ENCODE measurements around the gene SP100. TPM values are rescaled to one million over a fixed set of nuclear protein-coding genes. Genes with fewer than 3 reads are reported as not detected.
"Not testable (repeated sequence)": the region's sequence is repeated elsewhere in the genome, so short reads cannot be mapped to it uniquely, and the experiment has no call there.

SP100 gene
- total RNA-seq, 1 donor from 2014 or later: 8.3 TPM

- no peak for TF ChIP-seq CTCF (IDR thresholded peaks at IDR 0.05; ENCODE audit: unreplicated experiment)
- Mint-ChIP-seq H3K27ac (ENCODE audit: unreplicated experiment) (no peak overlapping the region), H3K4me1 (ENCODE audit: unreplicated experiment) (peaks cover 15% of the 10 kb centered on the region), H3K36me3 (ENCODE audit: low read depth, unreplicated experiment) (no peaks in the 10 kb centered on the region), H3K4me3 (ENCODE audit: unreplicated experiment) (no peak overlapping the region), H3K27me3 (ENCODE audit: unreplicated experiment) (peaks cover 13% of the 10 kb centered on the region), H3K9me3 (ENCODE audit: unreplicated experiment) (no peaks in the 10 kb centered on the region)
- DNase-seq (ENCODE audit: low spot score): no peak
Measured at GRCh38 chr2:230408244-230408842, 7.7 kb upstream of the SP100 start.

- not testable (repeated sequence) for H3K4me3 Mint-ChIP-seq (ENCODE audit: unreplicated experiment); H3K27ac Mint-ChIP-seq (ENCODE audit: unreplicated experiment); DNase-seq (ENCODE audit: low spot score); H3K36me3 Mint-ChIP-seq (ENCODE audit: low read depth, unreplicated experiment); H3K9me3 Mint-ChIP-seq (ENCODE audit: unreplicated experiment)
- Mint-ChIP-seq H3K27me3 (ENCODE audit: unreplicated experiment) (peaks cover 13% of the 10 kb centered on the region), H3K4me1 (ENCODE audit: unreplicated experiment) (peaks cover 15% of the 10 kb centered on the region)
Measured at GRCh38 chr2:230409316-230409715, 6.7 kb upstream of the SP100 start.

GRCh38 chr2:230410263-230410662, 5.7 kb upstream of the SP100 start:
- DNase-seq (ENCODE audit: low spot score): no peak
- H3K36me3 Mint-ChIP-seq (ENCODE audit: low read depth, unreplicated experiment): no peaks in the 10 kb centered on the region
- H3K4me3 Mint-ChIP-seq (ENCODE audit: unreplicated experiment): no peak overlapping the region
- no peaks in the 10 kb centered on the region for H3K9me3 Mint-ChIP-seq (ENCODE audit: unreplicated experiment)
- no peak overlapping the region for H3K27ac Mint-ChIP-seq (ENCODE audit: unreplicated experiment)
- H3K4me1 Mint-ChIP-seq (ENCODE audit: unreplicated experiment): peaks cover 15% of the 10 kb centered on the region
- peaks cover 13% of the 10 kb centered on the region for H3K27me3 Mint-ChIP-seq (ENCODE audit: unreplicated experiment)
- TF ChIP-seq CTCF (IDR thresholded peaks at IDR 0.05; ENCODE audit: unreplicated experiment): no peak

- Mint-ChIP-seq H3K27ac (ENCODE audit: unreplicated experiment) (no peak overlapping the region), H3K27me3 (ENCODE audit: unreplicated experiment) (peaks cover 8% of the 10 kb centered on the region), H3K4me3 (ENCODE audit: unreplicated experiment) (peak overlapping the region; percentile 91)
Measured at GRCh38 chr2:230410861-230411569, 5.0 kb upstream of the SP100 start.

More at GRCh38 chr2:230410861-230411569, 5.0 kb upstream of the SP100 start:
- DNase-seq (ENCODE audit: low spot score): no peak
- TF ChIP-seq CTCF (IDR thresholded peaks at IDR 0.05; ENCODE audit: unreplicated experiment): no peak
- Mint-ChIP-seq H3K36me3 (ENCODE audit: low read depth, unreplicated experiment) (no peaks in the 10 kb centered on the region), H3K4me1 (ENCODE audit: unreplicated experiment) (peaks cover 15% of the 10 kb centered on the region), H3K9me3 (ENCODE audit: unreplicated experiment) (no peaks in the 10 kb centered on the region)

Data from endothelial cell (in vitro differentiated cells).